Measurements from ENCODE around the gene PPRC1.

- TF ChIP-seq CTCF (IDR thresholded peaks at IDR 0.05) (no peak), EZH2 (IDR thresholded peaks at IDR 0.05) (no peak), EZH2phosphoT487 (IDR thresholded peaks at IDR 0.05) (no peak)
Observed at GRCh38 chr10:102172288-102172687, 39.4 kb downstream of the PPRC1 start.

All from neural progenitor cell (in vitro differentiated cells).